Osteoblast (primary cell): Measurements from ENCODE around the gene TGFBR3L. TPM values are rescaled to one million over a fixed set of nuclear protein-coding genes. Genes with fewer than 3 reads are reported as not detected.

Experiments used
- DNase-seq: peaks from one replicate; pipeline ENCODE4 v3.0.0; 2011; ENCODE audit warnings: low spot score, mixed read lengths; ENCODE audit not compliant: insufficient read length; ENCODE audit errors: missing footprints
- H2AFZ ChIP-seq: 2 replicates; pipeline ENCODE4 v1.6.0; 2011; ENCODE audit warnings: mild to moderate bottlenecking, low read length
- H3K27ac ChIP-seq: 2 replicates; pipeline ENCODE4 v1.5.1; 2011; ENCODE audit warnings: mild to moderate bottlenecking, low read depth, low read length, moderate library complexity
- H3K27me3 ChIP-seq: 2 replicates; pipeline ENCODE4 v1.6.0; 2012; ENCODE audit warnings: mild to moderate bottlenecking, control low read depth, inconsistent platforms, low read length, moderate library complexity; ENCODE audit not compliant: insufficient read depth
- H3K36me3 ChIP-seq: 2 replicates; pipeline ENCODE4 v1.5.1; 2011; ENCODE audit warnings: mild to moderate bottlenecking, low read length, control low read depth, moderate library complexity; ENCODE audit not compliant: insufficient read depth
- H3K4me1 ChIP-seq: 2 replicates; pipeline ENCODE4 v1.5.1; 2011; ENCODE audit warnings: mild to moderate bottlenecking, low read length, control low read depth, moderate library complexity; ENCODE audit not compliant: insufficient read depth
- H3K4me2 ChIP-seq: 2 replicates; pipeline ENCODE4 v1.6.0; 2011; ENCODE audit warnings: mild to moderate bottlenecking, low read length; ENCODE audit not compliant: insufficient read depth
- H3K4me3 ChIP-seq: fragments of 200-600 bp; sonication (generic); 3 replicates; pipeline ENCODE4 v1.5.1; 2012; ENCODE audit warnings: mild to moderate bottlenecking, low read length, inconsistent platforms; ENCODE audit not compliant: insufficient read depth
- H3K79me2 ChIP-seq: 2 replicates; pipeline ENCODE4 v1.6.0; 2012; ENCODE audit warnings: mild to moderate bottlenecking, low read length, control low read depth, inconsistent platforms; ENCODE audit not compliant: insufficient read depth
- H3K9me3 ChIP-seq: 2 replicates; pipeline ENCODE4 v1.5.1; 2011; ENCODE audit warnings: low read depth, low read length, control low read depth
- H4K20me1 ChIP-seq: 2 replicates; pipeline ENCODE4 v1.6.0; 2012; ENCODE audit warnings: mild to moderate bottlenecking, low read length, control low read depth; ENCODE audit not compliant: insufficient read depth
- total RNA-seq: library from RNA; depleted of rRNA; stranded (reverse); fragments of >200 nt; gene quantifications from 2 replicates; pipeline ENCODE4 v1.2.3, GENCODE V29; 2012
- TF ChIP-seq, protein P1 (sequence below): IDR thresholded peaks from 2 replicates; pipeline ENCODE4 v1.5.1; 2011; ENCODE audit warnings: mild to moderate bottlenecking, low read depth, low read length, moderate library complexity; ENCODE audit errors: extremely low read depth

Gene TGFBR3L
- total RNA-seq, 1 donor: under 0.01 TPM

DNA sequence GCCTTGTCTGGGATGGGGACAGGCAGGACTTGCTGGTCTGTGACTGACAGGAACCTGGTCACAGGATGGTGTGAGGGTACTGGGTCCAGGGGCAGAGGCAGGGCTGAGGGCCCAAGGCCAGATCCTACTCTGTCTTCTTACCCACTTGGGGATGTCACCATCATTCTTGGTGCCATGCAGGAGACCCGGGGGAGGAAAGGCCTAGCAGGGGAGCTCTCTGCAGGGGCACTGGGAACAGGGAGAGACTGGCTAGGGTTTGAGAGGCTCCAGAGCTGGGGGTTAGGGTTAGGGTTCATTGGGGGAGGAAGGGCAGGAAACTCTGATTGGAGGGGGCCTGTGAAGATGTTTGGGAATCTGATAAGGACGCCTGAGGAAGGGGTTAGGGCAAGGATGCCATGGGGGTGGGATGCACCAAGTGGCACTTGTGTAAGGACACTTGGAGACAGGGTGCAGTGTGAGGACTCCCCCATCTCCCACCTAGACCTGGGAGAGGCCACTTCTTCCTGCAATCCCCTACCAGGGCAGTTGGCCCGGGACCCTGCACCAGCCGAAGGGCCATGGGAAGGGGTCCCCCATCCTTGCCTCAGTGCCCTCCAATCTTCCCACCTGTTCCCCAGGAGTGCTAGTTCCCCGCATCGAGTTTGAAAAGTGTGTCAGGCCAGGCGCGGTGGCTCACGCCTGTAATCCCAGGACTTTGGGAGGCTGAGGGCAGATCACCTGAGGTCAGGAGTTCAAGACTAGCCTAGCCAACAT, 47.4 kb upstream of the TGFBR3L start:
- Histone ChIP-seq H3K79me2 (no peaks in the 10 kb centered on the region), H3K27ac (no peak overlapping the region), H3K9me3 (no peaks in the 10 kb centered on the region), H3K27me3 (no peaks in the 10 kb centered on the region), H4K20me1 (no peaks in the 10 kb centered on the region), H3K4me2 (no peak overlapping the region), H3K4me1 (peaks cover 12% of the 10 kb centered on the region), H3K36me3 (no peaks in the 10 kb centered on the region), H3K4me3 (no peak overlapping the region), H2AFZ (no peak overlapping the region)
- DNase-seq: peak; percentile 77
- TF ChIP-seq, protein P1, sequence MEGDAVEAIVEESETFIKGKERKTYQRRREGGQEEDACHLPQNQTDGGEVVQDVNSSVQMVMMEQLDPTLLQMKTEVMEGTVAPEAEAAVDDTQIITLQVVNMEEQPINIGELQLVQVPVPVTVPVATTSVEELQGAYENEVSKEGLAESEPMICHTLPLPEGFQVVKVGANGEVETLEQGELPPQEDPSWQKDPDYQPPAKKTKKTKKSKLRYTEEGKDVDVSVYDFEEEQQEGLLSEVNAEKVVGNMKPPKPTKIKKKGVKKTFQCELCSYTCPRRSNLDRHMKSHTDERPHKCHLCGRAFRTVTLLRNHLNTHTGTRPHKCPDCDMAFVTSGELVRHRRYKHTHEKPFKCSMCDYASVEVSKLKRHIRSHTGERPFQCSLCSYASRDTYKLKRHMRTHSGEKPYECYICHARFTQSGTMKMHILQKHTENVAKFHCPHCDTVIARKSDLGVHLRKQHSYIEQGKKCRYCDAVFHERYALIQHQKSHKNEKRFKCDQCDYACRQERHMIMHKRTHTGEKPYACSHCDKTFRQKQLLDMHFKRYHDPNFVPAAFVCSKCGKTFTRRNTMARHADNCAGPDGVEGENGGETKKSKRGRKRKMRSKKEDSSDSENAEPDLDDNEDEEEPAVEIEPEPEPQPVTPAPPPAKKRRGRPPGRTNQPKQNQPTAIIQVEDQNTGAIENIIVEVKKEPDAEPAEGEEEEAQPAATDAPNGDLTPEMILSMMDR: no peak

DNA sequence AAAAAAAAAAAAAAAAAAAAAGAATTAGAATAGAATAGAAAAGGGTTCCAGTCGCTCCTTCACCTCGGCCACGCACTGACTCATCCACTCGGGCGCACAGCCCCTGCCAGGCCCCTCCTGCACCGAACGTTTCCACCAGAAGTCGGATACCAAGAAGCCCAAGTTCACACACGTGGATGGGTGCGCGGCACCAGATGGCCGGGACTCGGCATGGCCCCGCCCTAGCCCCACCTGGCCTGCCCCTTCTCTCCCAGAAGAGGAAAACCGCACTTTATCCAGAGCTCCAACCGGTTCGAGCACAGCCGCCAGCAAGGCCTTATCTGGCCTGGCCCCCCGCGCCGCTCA, 46.3 kb upstream of the TGFBR3L start:
- Histone ChIP-seq H2AFZ (no peak overlapping the region), H3K4me1 (peaks cover 12% of the 10 kb centered on the region), H4K20me1 (no peaks in the 10 kb centered on the region), H3K36me3 (no peaks in the 10 kb centered on the region), H3K27ac (no peak overlapping the region), H3K4me2 (peak overlapping the region; percentile 83), H3K4me3 (peak overlapping the region; percentile 64), H3K79me2 (no peaks in the 10 kb centered on the region), H3K9me3 (no peaks in the 10 kb centered on the region), H3K27me3 (peaks cover 8% of the 10 kb centered on the region)
- DNase-seq: peak; percentile 65
- TF ChIP-seq, protein P1: no peak

DNA sequence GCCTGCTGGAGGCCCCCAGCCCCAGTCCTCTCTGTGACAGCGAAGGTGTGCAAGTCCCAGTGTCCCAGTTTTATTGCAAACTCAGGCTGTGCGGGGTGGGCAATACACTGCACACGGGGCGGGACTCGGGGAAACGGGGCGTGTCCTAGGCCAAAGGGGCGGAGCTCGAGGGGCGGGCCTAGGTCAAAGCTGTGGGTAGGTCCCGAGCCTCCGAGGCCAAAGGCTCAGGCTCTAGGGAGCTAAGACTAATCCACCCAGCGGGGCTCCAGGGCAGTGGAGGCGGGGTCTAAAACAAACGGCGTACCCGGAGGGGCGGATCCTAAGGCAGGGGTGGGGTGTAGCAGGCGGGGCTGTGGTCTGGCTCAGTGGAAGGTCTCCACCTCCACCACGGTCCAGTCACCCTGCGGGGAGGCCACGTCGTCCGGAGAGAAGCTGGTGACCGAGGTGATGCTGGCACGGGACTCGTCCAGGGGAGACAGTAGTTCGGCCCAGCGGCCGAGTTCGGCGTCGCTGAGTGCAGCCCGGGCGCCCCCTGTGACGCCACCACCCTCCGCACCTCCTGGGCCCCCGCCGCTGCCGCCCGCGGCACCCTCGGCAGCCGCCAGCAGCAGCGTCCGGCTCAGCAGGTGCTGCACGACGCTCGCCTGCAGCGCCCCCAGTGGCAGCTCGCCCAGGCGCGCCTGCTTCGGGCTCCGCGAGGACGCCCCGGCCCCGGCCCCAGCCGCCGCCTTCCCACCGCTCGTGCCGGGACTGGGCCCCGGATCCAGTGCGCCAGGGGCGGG, 45.8 kb upstream of the TGFBR3L start:
- peak; percentile 98 for DNase-seq
- Histone ChIP-seq H3K9me3 (no peaks in the 10 kb centered on the region), H3K4me1 (peaks cover 12% of the 10 kb centered on the region), H3K79me2 (no peaks in the 10 kb centered on the region), H2AFZ (peak overlapping the region; percentile 62), H3K27ac (no peak overlapping the region), H3K4me3 (peak overlapping the region; percentile 64), H3K4me2 (peak overlapping the region; percentile 83), H3K36me3 (no peaks in the 10 kb centered on the region), H3K27me3 (peaks cover 14% of the 10 kb centered on the region), H4K20me1 (no peaks in the 10 kb centered on the region)
- TF ChIP-seq, protein P1: peak; percentile 46

DNA sequence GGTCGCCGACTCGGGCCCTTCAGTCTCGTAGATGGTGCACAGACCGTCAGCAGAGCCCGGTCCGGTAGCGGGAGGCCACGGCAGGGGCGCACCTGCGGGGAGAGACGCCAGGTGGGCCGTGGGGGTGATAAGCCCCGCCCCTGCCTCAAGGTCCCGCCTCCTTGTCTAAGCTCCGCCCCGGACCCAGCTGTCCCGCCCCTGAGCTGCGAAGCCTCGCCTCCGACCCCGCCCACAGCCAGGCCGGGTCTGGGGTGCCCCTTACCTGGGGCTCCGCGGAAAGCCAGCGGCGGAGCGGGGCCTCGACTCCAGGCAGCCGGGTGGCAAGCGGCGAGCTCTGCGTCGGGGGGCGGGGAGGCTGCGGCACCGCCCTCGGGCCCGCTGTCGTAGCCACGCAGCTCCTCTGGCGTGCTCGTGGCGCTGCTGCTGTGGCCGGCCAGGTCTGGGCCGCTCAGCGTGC, 45.1 kb upstream of the TGFBR3L start:
- Histone ChIP-seq H2AFZ (peak overlapping the region; percentile 68), H3K79me2 (no peaks in the 10 kb centered on the region), H3K4me2 (peak overlapping the region; percentile 83), H3K4me1 (peaks cover 12% of the 10 kb centered on the region), H3K36me3 (no peaks in the 10 kb centered on the region), H3K27me3 (peaks cover 20% of the 10 kb centered on the region), H4K20me1 (no peaks in the 10 kb centered on the region), H3K4me3 (peak overlapping the region; percentile 64), H3K9me3 (no peaks in the 10 kb centered on the region), H3K27ac (no peak overlapping the region)
- TF ChIP-seq, protein P1: no peak
- DNase-seq: peak; percentile 95
